Esophagus muscularis mucosa (tissue), 3 donors: ENCODE measurements around the gene NOS1.

Experiments used
- POLR2A ChIP-seq: fragments of 450-650 bp; IDR thresholded peaks from one replicate; pipeline ENCODE4 v1.6.1; 2017; ENCODE audit warnings: antibody characterized with exemption, moderate library complexity, mild to moderate bottlenecking, low read depth
- TF ChIP-seq, protein P1 (sequence below), 3 experiments: fragments of 200-600 bp in 2 of 3; fragments of 450-650 bp in 1 of 3; sonication (generic) in 2 of 3; IDR thresholded peaks; one replicate each; pipeline ENCODE4 v1.5.1; 2017 to 2019; ENCODE audit warnings: antibody characterized with exemption in 3 of 3, mild to moderate bottlenecking in 2 of 3, moderate library complexity in 1 of 3

DNA sequence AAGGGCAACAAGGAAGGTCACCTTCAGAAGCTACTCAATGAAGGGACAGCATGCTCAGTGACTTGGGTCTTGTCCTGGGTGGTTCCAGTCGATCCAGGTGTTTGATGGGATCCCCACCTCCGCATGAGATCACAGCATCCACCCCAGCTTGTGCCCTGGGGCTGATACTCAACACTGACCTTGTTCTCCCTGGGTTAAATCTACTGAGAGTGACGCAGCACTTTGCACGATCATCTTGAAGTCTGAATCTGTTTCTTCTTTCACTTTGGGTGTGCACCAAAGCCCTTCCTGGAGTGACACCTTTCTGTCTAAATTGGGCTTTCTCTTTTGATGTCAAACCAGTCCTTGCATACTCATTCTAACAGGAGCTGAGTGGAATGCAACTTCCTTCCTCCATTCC lies 13.8 kb downstream of the NOS1 start:
- TF ChIP-seq POLR2A = no peak
- TF ChIP-seq, protein P1, sequence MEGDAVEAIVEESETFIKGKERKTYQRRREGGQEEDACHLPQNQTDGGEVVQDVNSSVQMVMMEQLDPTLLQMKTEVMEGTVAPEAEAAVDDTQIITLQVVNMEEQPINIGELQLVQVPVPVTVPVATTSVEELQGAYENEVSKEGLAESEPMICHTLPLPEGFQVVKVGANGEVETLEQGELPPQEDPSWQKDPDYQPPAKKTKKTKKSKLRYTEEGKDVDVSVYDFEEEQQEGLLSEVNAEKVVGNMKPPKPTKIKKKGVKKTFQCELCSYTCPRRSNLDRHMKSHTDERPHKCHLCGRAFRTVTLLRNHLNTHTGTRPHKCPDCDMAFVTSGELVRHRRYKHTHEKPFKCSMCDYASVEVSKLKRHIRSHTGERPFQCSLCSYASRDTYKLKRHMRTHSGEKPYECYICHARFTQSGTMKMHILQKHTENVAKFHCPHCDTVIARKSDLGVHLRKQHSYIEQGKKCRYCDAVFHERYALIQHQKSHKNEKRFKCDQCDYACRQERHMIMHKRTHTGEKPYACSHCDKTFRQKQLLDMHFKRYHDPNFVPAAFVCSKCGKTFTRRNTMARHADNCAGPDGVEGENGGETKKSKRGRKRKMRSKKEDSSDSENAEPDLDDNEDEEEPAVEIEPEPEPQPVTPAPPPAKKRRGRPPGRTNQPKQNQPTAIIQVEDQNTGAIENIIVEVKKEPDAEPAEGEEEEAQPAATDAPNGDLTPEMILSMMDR (IDR thresholded peaks at IDR 0.05) = no peak
